K562 (cell line): ENCODE measurements around the gene HOXD12. TPM values are rescaled to one million over a fixed set of nuclear protein-coding genes. Genes with fewer than 3 reads are reported as not detected.

Experiments used
- ATAC-seq: fragments of 200-7000 bp; cut with Tn5 transposase; 3 replicates; pipeline ENCODE4 v1.9.1; 2020; ENCODE audit warnings: moderate library complexity
- BruUV-seq: library from RNA; stranded (reverse); fragments of 400-500 nt; replicated peaks from 2 replicates; lab custom pipeline; 2021; lab: Mats Ljungman, UMichigan
- CTCF ChIA-PET: fragments of 300-600 bp; formaldehyde crosslinking; extraction: SDS; loops from one replicate; lab custom pipeline; 2021; ENCODE audit warnings: low intra/inter-chr PET ratio; lab: Yijun Ruan, JAX
- POLR2A ChIA-PET: fragments of 300-600, 350-650 bp; sonication (Branson Sonifier 250); formaldehyde crosslinking; extraction: SDS; loops from one replicate; lab custom pipeline; 2021; ENCODE audit warnings: antibody characterized with exemption, inconsistent platforms; lab: Yijun Ruan, JAX
- DNase-seq, 4 experiments: peaks; one replicate each; pipeline versions ENCODE4 v3.0.0 to v3.0.0-alpha.2; 2011 to 2018; ENCODE audit warnings: low spot score in 3 of 4, mixed read lengths in 3 of 4; ENCODE audit errors: extremely low read depth in 1 of 4
- FAIRE-seq: peaks from 2 replicates; lab custom pipeline; 2011; peaks lifted over from hg19 to GRCh38; lab: Jason Lieb, UNC
- H2AFZ ChIP-seq: 2 replicates; pipeline ENCODE4 v1.6.0; 2011; ENCODE audit warnings: low read depth, low read length, control low read depth, inconsistent platforms
- H3K27ac ChIP-seq: fragments of 200-600 bp; 3 replicates; pipeline ENCODE4 v1.8.0; 2011; ENCODE audit warnings: low read depth, mild to moderate bottlenecking, control low read depth, inconsistent platforms, low read length, moderate library complexity, mixed read lengths; ENCODE audit errors: extremely low read depth
- H3K27me3 ChIP-seq, 2 experiments: fragments of 300-600 bp in 1 of 2; 2 replicates in 1 of 2; 3 replicates in 1 of 2; pipeline versions ENCODE4 v1.6.0 to v1.8.0; 2011; ENCODE audit warnings: inconsistent platforms in 2 of 2, low read length in 2 of 2, mild to moderate bottlenecking in 1 of 2, mixed read lengths in 1 of 2, moderate library complexity in 1 of 2; ENCODE audit not compliant: control insufficient read depth in 2 of 2, insufficient read depth in 2 of 2
- H3K36me3 ChIP-seq: fragments of 300-600 bp; 3 replicates; pipeline ENCODE4 v1.8.0; 2011; ENCODE audit warnings: mild to moderate bottlenecking, low read length, inconsistent platforms; ENCODE audit not compliant: control insufficient read depth, insufficient read depth
- H3K4me1 ChIP-seq, 2 experiments: fragments of 200-600 bp in 1 of 2; replicated peaks in 1 of 2; 2 replicates in 1 of 2; 3 replicates in 1 of 2; pipeline versions ENCODE4 v1.5.1 to v1.8.0; 2011; ENCODE audit warnings: inconsistent platforms in 2 of 2, low read length in 2 of 2, mild to moderate bottlenecking in 1 of 2, mixed read lengths in 1 of 2, moderate library complexity in 1 of 2; ENCODE audit not compliant: control insufficient read depth in 2 of 2, insufficient read depth in 2 of 2
- H3K4me2 ChIP-seq: 2 replicates; pipeline ENCODE4 v1.6.1; 2011; ENCODE audit warnings: low read length, control low read depth, inconsistent platforms, mixed read lengths; ENCODE audit not compliant: insufficient read depth
- H3K4me3 ChIP-seq: fragments of 200-600 bp; sonication (generic), shearing (Covaris generic); 2 replicates; pipeline ENCODE4 v1.5.1; 2016; ENCODE audit warnings: control low read depth, inconsistent platforms
- H3K79me2 ChIP-seq: fragments of 200-600 bp; 3 replicates; pipeline ENCODE4 v1.8.0; 2011; ENCODE audit warnings: low read length, inconsistent platforms; ENCODE audit not compliant: control insufficient read depth, insufficient read depth
- H3K9ac ChIP-seq, 2 experiments: 2 replicates each; pipeline versions ENCODE4 v1.6.0 to v1.6.1; 2011; ENCODE audit warnings: low read depth in 2 of 2, low read length in 2 of 2, control low read depth in 1 of 2, inconsistent platforms in 1 of 2, mild to moderate bottlenecking in 1 of 2, mixed read lengths in 1 of 2; ENCODE audit not compliant: insufficient read depth in 1 of 2
- H3K9me1 ChIP-seq: one replicate; pipeline ENCODE4 v1.6.0; 2011; ENCODE audit warnings: inconsistent platforms, mild to moderate bottlenecking, low read length, moderate library complexity; ENCODE audit not compliant: control insufficient read depth, insufficient read depth
- H3K9me3 ChIP-seq: replicated peaks from 2 replicates; pipeline ENCODE4 v1.5.1; 2011; ENCODE audit warnings: low read depth, low read length, inconsistent platforms; ENCODE audit not compliant: control insufficient read depth, insufficient read depth
- H4K20me1 ChIP-seq: replicated peaks from 2 replicates; pipeline ENCODE4 v1.6.1; 2011; ENCODE audit warnings: low read length, inconsistent platforms, mixed read lengths; ENCODE audit not compliant: control insufficient read depth, insufficient read depth
- ARNT ChIP-seq, 2 experiments: fragments of 450-650 bp; IDR thresholded peaks; 2 replicates each; pipeline ENCODE4 v1.6.1; 2016; ENCODE audit warnings: mild to moderate bottlenecking in 1 of 2
- CBX8 ChIP-seq: fragments of 200-600 bp; sonication (generic); IDR thresholded peaks from 2 replicates; pipeline ENCODE4 v1.6.1; 2012; ENCODE audit warnings: borderline replicate concordance, mixed run types, low read depth, mild to moderate bottlenecking, moderate library complexity, mixed read lengths, low read length, control low read depth, inconsistent platforms; ENCODE audit not compliant: poor library complexity, severe bottlenecking; ENCODE audit errors: extremely low read depth
- NRF1 ChIP-seq, 2 experiments: fragments of 450-650 bp; IDR thresholded peaks in 1 of 2; conservative IDR thresholded peaks in 1 of 2; 2 replicates each; pipeline ENCODE4 v1.6.1; 2014; ENCODE audit warnings: mild to moderate bottlenecking in 2 of 2
- WGBS: fragments of 100-300 bp; shearing (Covaris generic); methylation state at CpG from one replicate; pipeline ENCODE4 v1.1.6; 2016; ENCODE audit warnings: low coverage, mixed read lengths; ENCODE audit not compliant: insufficient coverage; ENCODE audit errors: missing lambda C conversion rate; 5-methylcytosine and 5-hydroxymethylcytosine counted together
- in situ Hi-C: fragments of 300-500 bp; cut with MboI; formaldehyde crosslinking; loops from 4 replicates; pipeline ENCODE4 v1.15.0; 2018; ENCODE audit warnings: inconsistent platforms, mixed read lengths
- intact Hi-C: fragments of 100-400 bp; cut with micrococcal nuclease; formaldehyde crosslinking; loops from 2 replicates; pipeline ENCODE4 v1.14.2; 2022
- polyA plus RNA-seq, 8 experiments: library from polyadenylated mRNA; depleted of rRNA in 4 of 8; stranded (reverse) in 5 of 8; unstranded in 3 of 8; fragments of >200 nt; fragmentation: Nextera tagmentation in 2 of 8; fragmentation: Illumina TruSeq in 1 of 8; extraction: Ambion mirVana in 2 of 8; extraction: Trizol in 1 of 8; gene quantifications; 2 replicates each; pipeline versions ENCODE4 v1.2.1 to v1.2.3, GENCODE V29; 2011 to 2014; ENCODE audit warnings: inconsistent platforms in 1 of 8, missing spikeins in 1 of 8
- total RNA-seq, 7 experiments: library from RNA; depleted of rRNA in 6 of 7; stranded (reverse); fragments of >200 nt in 6 of 7; fragmentation: Illumina TruSeq in 2 of 7; extraction: Trizol in 2 of 7; gene quantifications; 2 replicates each; pipeline versions ENCODE4 v1.2.1 to v1.2.3, GENCODE V29; 2011 to 2021; ENCODE audit warnings: low replicate concordance in 1 of 7

HOXD12 gene
- total and polyA plus RNA-seq, 9 of the 15 experiments (the other 6 are each of a cell fraction or from before 2014, with no cell fraction given): not detected

GRCh38 chr2:176078541-176079284 lies 20.9 kb upstream of the HOXD12 start:
- in situ Hi-C loops: loop anchor here (10.0 to 25.0 kb wide), 2 partner anchors 394 to 1041 kb away; no protein-coding TSS in a partner anchor
- no peak for DNase-seq
- Histone ChIP-seq H3K9me3 (peaks cover 10% of the 10 kb centered on the region), H3K27me3 (peaks cover 41 to 66% of the 10 kb centered on the region in 2 experiments), H3K79me2 (no peaks in the 10 kb centered on the region), H2AFZ (peak overlapping the region; percentile 79), H3K9me1 (no peaks in the 10 kb centered on the region), H3K27ac (no peak overlapping the region), H3K4me3 (peak overlapping the region; percentile 52; the same call in 1 of the 2 replicates), H3K4me2 (peak overlapping the region; percentile 84), H4K20me1 (no peaks in the 10 kb centered on the region), H3K4me1 (peaks cover 3 to 29% of the 10 kb centered on the region in 2 experiments; a peak in 3 of 5 replicates), H3K9ac (peak overlapping the region in 1 of 2 experiments; percentile 89; a peak in 1 of 4 replicates), H3K36me3 (no peaks in the 10 kb centered on the region)
- intact Hi-C loops: loop anchor here (1.0 to 10.0 kb wide), 3 partner anchors 114 to 388 kb away; no protein-coding TSS in a partner anchor
- no peak for ATAC-seq
- CTCF ChIA-PET: interaction anchor here (0.8 to 3.8 kb wide), 3 partner anchors 97 to 388 kb away, joined by 4 to 36 read pairs (median 4); no protein-coding TSS in a partner anchor
- WGBS: 10% methylated on average over 25 of the region's 25 CpGs
- BruUV-seq: no TSS peak
- no peak for FAIRE-seq
- TF ChIP-seq ARNT (IDR thresholded peaks at IDR 0.05) (no peak), NRF1 (conservative IDR thresholded peaks at IDR 0.05 in 1 of 2, IDR thresholded peaks at IDR 0.05 in 1 of 2) (peak in 1 of 2 experiments; percentile 38; a peak in 1 of 4 replicates), CBX8 (peak; percentile 48)
- POLR2A ChIA-PET: interaction anchor here (0.6 to 1.0 kb wide), 4 partner anchors 76 to 910 kb away, joined by 3 to 4 read pairs (median 3); partner anchors contain the start of gene LNPK
